GM18526 (cell line): ENCODE data around the gene FIG4.

Experiments
- POLR2A ChIP-seq: IDR thresholded peaks from 3 replicates; pipeline ENCODE4 v1.6.1; 2011; ENCODE audit not compliant: insufficient read length; ENCODE audit errors: extremely low read depth

FIG4 gene

DNA sequence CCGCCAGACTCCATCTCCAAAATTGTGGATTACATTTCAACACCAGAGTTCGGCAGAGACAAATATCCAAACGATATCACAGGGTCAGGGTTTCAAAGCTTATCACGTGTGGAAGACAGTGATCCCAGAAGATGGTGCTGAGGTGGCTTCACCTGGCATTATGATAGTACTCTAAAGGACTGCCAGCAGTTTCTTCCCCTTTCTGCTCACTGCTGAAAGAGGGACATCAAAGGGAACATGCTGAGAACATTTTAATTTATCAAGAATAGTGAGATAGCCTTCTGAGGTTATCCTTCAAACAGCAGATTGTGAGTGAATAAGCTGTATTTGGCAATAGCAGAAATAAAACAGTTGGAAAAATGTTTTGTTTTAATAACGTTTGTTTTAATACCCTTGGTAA, 79.7 kb downstream of the FIG4 start:
- TF ChIP-seq POLR2A, result no peak

DNA sequence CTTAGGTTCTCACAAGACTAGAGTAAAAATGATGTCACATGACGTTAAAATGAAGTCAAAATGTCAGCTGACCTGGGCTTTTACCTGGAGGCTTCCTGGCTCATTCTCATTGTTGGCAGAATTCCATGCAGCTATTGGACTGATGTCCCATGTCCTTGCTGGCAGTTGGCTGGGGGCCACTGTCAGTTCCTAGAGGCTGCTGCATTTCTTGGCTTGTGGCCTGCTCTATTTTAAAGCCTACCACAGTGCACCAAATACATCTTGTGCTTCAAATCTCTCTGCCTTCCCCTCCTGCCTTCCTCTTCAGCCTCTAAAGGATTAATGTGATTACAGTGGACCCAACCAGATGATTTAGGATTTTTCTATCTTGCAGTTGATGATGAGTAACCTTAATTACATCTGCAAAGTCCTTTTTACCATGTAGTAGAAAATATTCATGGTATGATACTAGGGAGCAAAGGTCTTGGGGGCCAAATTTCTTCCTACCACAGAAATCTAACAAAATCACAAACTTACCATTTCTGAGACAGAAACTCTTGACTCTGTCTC, 81.9 kb downstream of the FIG4 start:
- no peak for TF ChIP-seq POLR2A

DNA sequence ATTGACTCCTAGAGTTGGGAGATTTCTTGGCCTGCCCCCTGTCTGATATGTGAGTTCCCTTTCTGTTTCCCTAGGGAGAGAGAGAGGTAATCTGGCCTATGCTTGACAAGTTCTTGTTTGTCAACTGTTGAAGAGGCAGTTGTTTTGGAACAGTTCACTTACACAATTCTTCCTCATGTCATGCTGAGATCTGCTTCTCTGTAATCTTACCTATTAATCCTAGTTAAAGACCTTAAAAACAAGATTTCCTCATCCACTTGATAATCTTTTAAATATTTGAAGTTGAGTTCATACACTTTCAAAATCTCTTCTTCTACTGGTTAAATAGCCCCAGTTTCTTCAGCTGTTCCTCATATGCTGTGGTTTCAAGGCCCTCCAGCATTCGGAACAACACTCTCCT, 89.9 kb downstream of the FIG4 start:
- TF ChIP-seq POLR2A, result no peak

DNA sequence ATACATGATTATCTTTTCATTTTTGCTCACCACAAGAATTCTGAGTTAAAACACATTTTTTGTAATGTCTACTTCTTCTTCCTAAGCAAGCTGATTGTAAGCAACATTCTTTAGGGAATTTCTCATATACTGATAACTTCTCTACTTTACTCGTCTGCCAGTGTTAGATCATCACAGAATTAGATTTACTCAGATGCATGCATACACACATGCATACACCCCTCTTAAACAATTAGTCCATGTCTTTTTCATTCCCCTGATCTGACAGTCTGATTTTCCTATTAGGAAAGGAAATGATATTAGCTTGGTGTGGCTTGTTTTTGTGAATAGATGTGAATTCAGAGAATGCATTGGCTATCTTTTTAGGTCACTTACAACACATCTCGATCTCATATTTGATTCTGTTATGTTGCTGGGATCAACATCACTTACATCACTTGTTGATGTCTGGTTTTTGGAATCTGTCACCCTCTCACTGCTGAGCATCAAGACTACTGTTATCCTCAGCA, 91.4 kb downstream of the FIG4 start:
- TF ChIP-seq POLR2A, result no peak

DNA sequence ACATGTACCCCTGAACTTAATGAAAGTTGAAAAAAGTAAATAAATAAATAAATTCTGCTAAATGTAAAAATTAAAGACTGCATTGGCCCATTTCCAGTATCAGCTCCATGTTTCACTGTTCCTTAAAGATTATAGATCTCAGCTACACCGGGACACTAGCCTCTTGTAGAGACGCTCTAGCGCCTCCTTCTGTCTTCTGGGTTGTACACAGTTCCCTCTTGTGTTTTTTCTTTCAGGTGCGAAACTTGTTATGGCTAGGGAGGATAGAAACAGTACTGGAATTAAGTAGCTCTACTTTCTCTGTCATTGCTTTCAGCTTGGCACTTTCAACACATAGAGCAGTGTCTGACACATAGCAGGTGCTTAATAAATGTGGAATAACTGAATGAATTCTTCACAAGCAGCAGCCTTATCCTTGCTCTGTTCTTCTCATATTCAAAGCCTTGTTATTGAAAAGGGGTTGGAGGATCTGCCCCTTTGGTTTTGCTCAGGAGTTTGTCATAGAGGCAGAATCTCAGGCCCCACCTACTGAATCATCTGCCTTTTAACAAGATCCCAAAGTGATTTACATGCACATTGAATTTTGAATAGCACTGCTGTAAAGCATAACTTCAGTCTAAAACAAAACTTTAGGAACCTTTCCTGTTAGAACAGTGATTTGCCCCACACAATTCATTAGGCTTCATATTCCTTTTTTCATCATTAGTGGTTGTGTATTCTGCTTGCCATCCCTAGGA, 92.3 kb downstream of the FIG4 start:
- TF ChIP-seq POLR2A, result no peak

DNA sequence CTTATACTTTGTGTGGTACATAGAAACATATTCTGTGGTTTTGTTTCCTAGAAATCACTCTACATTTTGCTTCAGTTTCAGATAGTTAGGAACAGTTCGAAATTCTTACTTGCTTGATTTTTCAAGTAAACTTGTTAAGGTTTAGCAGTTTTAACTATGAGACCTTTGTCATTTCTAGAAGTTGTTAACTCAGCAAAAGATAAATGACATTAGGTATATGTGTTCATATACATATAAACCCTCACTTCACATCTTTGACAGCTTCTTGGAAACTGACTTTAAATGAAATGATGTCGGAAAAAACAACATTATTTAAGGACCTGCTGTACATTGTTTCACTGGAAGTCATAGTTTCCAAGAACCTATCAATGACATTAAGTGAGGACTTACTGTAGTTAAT, 96.2 kb downstream of the FIG4 start:
- TF ChIP-seq POLR2A, result no peak

DNA sequence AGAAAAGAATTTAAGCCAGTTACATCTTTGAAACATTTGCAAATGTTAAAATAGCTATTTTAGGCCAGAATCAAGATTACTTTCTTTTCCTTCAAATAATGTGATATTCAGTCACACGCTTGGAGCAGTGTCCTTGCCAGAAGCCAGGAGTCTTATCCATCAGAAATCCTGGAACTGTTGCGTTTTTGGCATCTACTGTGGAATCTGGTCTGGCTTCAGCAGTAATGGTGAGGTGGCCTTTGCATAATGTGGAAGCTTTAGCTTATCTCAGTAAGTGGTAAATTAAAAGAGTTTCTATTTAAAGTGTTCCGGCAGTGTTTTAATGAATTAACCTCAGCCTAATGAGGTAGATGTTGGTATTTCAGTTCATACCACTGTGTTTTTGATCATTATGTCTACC, 97.6 kb downstream of the FIG4 start:
- no peak for TF ChIP-seq POLR2A

DNA sequence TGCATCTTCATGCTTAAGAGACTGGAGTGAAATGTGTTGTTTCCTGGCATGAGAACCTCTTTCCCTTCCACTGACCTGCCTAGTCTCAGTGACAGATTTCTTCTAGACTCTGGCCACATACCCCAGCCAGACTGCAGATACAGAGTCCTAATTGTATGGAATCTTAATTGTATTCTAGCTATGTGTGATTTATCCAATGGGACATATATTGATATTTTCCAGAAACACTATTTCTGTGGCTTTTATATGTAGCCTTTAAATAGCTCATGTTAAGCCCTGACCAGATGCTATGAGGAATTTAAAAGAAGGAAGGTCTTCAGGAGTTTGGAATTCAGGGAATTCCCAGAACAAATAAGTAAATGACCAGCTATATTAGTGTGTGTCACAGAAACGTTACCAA, 99.0 kb downstream of the FIG4 start:
- TF ChIP-seq POLR2A, result no peak

DNA sequence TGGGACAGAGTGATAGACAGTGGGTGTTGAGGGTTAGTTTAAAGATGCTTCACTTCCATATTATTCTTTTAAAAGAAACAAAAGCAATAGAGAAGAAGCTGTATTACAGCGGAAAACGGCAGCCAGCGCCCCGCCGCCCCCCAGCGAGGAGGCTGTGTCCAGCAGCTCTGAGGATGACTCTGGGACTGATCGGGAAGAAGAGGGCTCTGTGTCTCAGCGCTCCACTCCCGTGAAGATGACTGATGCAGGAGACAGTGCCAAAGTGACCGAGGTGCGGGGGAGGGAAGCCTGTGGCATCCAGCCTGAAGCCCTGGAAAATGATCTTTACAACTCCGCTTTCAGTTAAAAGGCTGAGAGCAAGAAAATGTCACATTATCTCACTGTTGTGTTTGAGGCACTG, 100.2 kb downstream of the FIG4 start:
- no peak for TF ChIP-seq POLR2A

DNA sequence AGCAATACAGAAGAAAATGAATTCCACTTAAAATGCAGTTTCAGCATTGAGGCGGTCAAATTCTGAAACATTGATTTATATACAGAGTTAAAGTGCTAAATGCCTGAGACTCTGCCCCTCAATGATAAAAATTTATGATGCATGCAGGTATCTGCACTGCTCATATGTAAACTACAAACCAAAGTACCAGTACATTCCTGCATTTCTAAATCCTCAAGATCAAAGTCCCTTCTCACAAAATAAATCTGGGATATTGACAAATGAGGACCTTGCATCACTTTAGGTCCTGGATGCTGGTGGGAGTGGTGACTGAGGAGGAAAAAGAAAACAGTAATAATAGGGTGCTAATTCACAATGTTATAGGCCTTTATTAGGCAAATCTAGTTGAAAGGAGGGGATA, 101.9 kb downstream of the FIG4 start:
- no peak for TF ChIP-seq POLR2A

DNA sequence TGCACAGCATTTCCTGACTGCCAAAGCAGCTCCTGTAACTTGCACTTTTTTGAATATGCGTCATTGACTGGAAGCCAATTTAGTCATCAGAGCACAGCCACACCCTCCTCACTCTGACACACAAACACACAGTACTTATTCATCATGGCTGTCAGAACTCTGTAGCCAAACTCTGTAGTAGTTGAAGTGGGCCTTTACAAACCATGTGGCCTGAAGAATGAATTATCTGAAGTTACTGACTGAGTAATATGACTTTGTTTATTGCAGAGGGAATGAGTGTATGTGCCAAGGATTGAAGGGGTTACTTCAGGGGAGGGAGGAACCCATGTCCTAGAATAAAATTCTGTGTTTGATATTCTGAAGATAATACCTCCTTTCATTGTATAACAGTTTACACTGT, 102.7 kb downstream of the FIG4 start:
- no peak for TF ChIP-seq POLR2A

DNA sequence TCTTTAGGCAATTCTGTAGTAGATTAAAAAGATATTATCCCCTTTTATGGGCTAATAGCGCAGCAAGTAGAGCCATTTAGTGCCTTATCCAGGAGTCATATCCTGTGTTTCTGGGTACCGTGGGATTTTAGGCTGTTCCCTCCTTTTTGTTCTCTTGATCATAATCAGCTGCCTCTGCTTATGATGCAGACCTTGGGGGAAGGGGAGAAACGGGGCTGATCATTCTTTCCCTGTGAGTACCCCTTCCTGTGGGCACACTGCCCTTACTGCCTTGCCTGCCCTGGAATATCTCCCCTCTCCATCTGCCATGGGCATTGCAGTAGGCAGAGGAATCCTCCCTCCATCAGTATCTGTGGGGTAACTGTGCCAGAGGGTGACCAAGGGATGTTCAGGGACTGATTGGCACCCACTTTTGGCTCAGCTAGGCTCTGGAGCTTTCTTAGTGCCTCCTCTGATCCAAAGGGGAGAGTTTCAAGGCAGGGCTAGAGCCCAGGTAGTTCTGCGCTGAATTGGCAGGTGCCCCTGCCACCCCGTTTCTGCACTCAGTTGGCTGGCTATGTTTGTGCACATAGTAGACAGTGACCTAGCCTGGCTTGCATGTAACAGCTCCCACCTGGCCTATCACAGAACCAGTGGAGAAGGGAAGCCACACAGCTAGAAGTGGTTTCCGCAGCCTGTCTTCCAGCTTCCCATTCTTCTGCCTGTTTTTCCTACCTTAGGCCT, 103.3 kb downstream of the FIG4 start:
- TF ChIP-seq POLR2A, result no peak

DNA sequence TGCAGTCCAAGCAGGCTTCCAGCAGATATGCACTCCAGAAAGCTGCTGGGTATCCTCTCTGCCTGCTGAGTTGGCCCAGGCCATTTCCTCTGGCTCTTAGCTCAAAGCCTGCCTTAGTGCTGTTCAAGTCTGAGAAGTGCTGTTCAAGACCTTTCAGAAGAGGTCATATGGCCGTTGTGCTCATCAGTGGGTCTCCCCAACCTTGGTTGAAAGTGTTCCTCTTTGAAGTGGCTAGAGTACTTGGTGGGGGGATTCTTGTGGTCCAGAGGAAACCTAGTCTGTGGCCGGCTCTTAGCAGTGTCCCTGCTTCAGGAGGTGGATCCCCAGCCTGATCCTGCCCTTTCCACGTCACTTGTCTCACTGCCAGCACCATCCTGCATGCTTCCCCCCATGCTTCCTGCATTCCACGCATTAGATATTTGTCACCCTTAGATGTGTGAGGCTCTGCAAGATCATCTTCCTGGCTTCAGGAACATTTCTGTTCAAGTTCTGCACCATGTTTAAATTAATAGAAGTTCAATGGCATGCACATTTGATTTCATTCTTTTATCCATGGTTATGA, 105.0 kb downstream of the FIG4 start:
- no peak for TF ChIP-seq POLR2A

DNA sequence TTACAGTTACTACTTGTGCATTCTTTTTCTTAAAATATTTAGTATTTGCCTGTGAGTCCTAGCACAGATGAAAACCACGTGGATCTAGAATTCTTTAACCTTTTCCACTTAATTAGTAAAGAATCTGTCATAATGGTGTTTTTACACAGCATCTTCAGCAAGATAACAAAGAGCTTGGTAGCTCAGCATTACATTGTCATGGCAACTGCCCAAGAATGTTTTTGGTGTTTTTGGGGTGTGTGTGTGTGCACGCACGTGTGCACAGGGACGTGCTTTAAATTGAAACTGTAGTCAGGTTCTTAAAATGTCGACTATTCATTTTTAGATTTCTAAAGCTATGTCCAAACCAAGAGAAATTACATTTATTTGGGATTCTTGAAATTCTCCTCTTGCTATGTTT, 108.0 kb downstream of the FIG4 start:
- no peak for TF ChIP-seq POLR2A

DNA sequence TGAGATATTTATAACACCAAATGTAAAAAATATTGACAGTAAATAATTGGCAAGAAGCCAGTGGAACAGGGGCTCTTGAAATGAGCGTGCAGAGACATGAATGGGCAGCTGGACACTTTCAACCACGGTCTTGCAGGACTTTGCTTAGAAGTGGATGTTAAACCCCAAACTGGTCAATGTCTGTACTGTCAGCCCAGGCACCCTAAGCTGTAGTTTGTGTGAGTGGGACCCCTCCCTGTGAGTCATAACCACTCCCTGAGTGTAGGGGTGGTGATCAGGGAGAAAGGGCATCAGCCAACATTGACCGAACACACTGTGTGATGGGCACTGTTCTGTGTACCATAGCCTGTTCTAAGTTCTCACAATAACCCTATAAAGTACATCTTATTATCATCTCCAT, 108.6 kb downstream of the FIG4 start:
- TF ChIP-seq POLR2A, result no peak

DNA sequence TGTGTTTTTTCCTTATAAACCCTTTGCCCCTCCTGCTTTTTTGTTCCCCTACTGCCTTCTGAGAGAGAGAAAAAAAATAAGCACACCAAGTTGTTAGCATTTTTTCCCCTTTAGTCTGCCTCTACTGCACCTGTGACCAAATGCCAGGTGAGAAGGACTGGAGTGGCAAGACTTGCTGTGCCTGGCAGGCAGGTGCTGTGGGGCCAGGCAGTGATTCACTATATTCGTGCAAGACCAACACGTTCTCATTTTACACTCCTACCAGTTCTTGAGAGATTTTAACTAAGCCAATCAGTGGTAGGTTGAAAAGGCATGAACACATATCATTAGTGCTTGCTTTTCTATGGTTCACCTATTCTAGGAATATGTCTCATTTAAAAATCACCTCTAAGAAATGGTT, 109.7 kb downstream of the FIG4 start:
- no peak for TF ChIP-seq POLR2A
